Epithelial cell of prostate (primary cell): ENCODE results near the gene COL6A3.
"Not testable (repeated sequence)": the region's sequence is repeated elsewhere in the genome, so short reads cannot be mapped to it uniquely, and the experiment has no call there.

Experiments used
- DNase-seq: peaks from one replicate; pipeline ENCODE4 v3.0.0-alpha.2; 2011; ENCODE audit warnings: low read depth, low spot score
- H3K27ac ChIP-seq: fragments of 450-650 bp; 2 replicates; pipeline ENCODE4 v1.5.1; 2017; ENCODE audit warnings: mild to moderate bottlenecking

Gene COL6A3

DNA sequence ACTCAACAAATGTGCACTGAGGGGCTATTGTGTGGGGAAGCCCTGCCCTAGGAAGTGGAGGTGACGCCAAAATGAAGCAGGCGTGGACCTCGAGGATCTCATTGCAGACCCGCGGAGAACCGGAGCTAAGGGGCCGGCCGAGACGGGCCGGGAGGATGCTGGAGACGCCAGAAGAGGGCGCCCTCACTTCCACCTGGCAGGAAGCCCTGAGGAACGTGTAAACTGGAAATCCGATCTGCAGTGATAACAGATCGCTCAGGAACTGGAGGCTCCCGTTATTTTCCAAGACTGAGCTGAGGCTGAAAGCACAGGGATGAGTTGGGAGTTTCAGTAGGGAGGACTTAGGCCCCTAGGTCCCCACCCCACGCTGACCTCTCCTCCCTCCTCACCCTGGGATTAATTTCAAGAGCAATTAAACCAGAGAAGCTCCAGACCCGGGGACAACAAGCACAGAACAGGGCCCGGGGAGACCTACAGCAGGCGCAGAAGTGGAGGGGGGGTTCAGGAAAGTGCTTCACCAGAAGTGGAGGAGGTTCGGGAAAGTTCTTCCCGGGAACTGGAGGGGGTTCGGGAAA lies 7.7 kb upstream of the COL6A3 start:
- no peak for DNase-seq
- H3K27ac ChIP-seq = no peak overlapping the region

GRCh38 chr2:237418300-237418699 lies 4.3 kb upstream of the COL6A3 start:
- no peak for DNase-seq
- no peak overlapping the region for H3K27ac ChIP-seq

- no peak for DNase-seq
- no peak overlapping the region for H3K27ac ChIP-seq
Observed at GRCh38 chr2:237412988-237413776, 782 bp downstream of the COL6A3 start.

GRCh38 chr2:237412646-237412987 lies 1.3 kb downstream of the COL6A3 start:
- no peak overlapping the region for H3K27ac ChIP-seq
- DNase-seq = no peak

DNA sequence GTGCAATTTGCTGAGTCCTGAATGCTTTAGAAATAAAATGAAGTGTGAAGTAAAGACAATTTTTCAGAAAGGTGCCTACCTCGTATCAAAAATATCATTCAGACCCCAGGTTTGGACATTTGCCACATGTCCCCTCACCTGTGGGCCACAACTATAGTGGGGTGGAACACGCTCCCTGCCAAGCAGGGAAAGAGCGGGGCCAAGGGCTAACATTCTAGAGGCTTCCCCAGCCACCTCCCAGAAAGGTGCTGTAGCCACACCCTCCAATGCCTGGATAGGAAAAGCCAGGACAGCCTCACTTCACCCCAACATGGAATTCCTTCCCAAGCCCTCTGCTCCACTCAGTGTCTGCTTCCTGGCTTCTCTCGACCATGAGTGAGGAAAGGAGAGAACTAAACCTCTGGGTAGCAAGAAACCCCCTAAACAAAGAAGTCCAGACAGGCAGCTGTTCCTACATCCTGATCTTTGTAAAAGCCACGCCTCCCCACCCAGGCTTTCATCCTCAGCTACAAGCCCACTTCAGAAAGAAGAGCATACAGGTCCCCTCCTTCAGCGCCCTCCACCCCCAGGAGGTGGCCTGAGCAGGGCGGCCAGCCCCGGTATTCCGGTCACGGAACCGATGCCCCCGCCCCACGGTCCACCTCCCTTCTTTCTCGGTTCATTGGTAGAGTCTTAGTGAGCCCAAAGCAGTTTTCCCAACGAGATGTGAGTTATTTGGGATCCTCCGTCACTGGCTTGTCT lies 2.1 kb downstream of the COL6A3 start:
- no peak overlapping the region for H3K27ac ChIP-seq
- DNase-seq = no peak

DNA sequence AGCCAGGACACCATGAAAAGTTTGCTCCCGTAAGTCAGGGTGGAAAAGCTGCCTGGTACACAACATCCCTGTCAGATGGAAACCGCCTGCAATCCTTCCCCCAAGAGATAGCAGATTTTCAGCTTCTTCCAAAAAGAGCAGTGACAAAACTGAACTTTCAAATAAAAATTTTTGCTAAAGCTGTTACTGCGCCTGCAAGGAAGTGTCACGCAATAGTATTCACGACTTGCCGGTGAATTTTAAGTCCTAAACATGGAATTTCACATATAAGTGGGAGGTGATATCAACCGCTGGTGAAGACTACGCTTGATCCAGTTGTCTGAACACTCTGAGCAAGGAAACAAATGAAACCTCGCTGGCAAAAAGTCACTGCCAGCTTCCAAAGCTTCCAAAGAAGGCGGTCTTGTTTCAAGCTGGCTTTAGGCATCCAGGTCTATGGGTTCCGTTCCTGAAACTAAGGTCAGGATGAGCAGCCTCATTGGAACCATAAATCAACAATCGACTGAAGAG lies 2.8 kb downstream of the COL6A3 start:
- no peak overlapping the region for H3K27ac ChIP-seq
- no peak for DNase-seq

- not testable (repeated sequence) for DNase-seq, H3K27ac ChIP-seq
Observed at GRCh38 chr2:237409263-237409662, 4.7 kb downstream of the COL6A3 start.

DNA sequence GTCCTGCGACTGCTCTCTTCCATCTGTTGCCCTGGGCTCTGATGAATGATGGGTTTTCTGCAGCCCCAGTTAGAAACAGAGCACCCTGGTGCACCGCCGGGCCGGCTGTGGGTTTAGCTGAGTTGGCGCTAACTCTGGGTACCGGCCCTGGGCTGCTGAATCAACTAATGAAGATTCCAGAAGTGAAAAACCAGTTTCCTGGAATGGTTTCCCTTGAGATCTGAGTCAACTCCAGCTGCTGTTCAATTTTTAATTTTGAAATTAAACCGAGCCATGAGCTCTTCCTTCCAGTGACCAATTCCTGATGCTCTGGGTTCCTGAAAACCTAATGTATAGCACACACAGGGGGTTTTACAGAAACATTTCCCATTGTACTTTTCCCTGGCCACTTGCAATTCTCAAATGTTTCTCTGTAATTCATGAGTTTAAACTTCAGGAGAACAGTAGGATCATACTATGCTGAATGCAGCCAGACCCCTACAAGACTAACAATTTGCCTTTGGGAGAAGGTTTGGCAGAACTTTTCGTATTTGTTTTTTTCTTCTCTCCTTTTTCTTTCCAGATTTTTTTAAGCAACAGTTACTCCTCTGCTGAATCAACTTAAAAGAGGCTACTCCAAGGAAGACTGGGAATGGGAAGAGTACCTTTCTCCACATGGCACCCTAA lies 5.5 kb downstream of the COL6A3 start:
- H3K27ac ChIP-seq = no peak overlapping the region

GRCh38 chr2:237407700-237408099 lies 6.3 kb downstream of the COL6A3 start:
- no peak for DNase-seq
- H3K27ac ChIP-seq = no peak overlapping the region

More for the DNA sequence above, 5.5 kb downstream of the COL6A3 start:
- no peak for DNase-seq

DNA sequence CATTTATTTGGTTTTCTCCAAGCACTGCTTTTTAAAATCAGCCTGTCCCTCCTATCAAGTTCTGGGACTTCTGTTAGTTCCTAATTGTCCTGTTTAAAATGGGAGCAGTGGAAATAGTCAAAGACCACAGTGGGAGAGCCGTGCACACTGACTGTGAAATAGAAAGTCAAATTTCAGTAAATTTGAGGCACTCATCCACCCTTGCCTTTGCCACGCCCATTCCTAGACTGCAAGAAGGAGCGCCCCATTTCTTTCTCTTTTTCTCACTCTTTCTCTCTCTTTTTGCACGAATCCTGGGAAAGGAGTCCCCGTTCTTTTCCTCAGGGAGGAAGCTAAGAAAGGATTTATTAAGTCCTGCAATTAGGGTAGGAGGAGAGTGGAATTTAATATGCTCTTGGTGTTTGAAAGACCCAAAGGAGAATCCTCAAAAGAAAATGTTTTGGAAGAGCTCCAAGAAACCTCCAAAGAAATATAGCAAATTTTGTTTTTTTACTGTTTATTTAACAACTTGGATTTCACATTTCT lies 7.5 kb downstream of the COL6A3 start:
- no peak for DNase-seq
- H3K27ac ChIP-seq = no peak overlapping the region

- H3K27ac ChIP-seq = no peak overlapping the region
- DNase-seq = no peak
Observed at GRCh38 chr2:237405605-237406004, 8.4 kb downstream of the COL6A3 start.

DNA sequence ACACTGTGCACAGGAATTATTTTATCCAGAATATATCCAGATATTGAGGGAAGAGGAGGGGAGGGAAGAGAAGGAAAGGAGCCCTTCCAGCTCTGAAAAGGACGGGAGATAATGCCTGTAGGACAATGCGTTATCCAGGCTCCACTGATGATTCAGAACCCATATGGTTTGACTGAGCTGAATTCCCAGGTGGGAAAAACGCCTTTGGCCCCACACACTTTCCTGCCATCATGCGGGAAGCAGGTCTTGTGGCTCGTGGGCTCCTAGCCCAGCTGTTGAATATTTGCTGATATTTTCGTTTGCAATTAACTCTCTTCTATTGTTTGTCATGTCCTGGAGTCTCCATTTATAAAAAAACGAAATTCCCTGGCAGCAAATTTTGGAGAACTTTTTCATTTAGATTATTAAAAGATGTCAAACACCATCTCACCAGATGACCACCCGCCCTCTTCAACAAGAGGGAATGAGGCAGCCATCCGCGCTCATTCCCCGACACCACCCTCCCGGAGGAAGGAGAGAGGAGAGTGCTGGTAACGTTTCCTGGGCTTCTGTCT lies 8.9 kb downstream of the COL6A3 start:
- no peak overlapping the region for H3K27ac ChIP-seq
- no peak for DNase-seq

DNA sequence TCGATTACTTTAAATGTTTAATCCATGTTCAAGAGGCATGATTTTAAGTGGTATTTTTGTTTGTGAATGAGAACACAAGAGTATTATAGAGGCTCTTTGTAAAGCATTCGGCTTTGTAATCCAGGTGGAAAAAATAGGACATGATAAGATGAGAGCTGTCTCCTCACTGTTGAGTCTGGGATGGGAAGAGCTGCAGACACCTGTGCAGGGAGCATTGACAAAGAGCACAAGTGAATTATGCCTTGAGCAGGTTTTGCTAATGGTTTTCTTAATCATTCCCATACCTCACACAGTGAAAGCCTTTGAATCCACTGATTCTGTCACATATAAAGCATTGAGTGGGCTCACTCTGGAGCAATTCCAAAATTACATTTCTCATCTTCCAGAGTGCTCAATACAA lies 9.6 kb downstream of the COL6A3 start:
- no peak overlapping the region for H3K27ac ChIP-seq
- DNase-seq = no peak

DNA sequence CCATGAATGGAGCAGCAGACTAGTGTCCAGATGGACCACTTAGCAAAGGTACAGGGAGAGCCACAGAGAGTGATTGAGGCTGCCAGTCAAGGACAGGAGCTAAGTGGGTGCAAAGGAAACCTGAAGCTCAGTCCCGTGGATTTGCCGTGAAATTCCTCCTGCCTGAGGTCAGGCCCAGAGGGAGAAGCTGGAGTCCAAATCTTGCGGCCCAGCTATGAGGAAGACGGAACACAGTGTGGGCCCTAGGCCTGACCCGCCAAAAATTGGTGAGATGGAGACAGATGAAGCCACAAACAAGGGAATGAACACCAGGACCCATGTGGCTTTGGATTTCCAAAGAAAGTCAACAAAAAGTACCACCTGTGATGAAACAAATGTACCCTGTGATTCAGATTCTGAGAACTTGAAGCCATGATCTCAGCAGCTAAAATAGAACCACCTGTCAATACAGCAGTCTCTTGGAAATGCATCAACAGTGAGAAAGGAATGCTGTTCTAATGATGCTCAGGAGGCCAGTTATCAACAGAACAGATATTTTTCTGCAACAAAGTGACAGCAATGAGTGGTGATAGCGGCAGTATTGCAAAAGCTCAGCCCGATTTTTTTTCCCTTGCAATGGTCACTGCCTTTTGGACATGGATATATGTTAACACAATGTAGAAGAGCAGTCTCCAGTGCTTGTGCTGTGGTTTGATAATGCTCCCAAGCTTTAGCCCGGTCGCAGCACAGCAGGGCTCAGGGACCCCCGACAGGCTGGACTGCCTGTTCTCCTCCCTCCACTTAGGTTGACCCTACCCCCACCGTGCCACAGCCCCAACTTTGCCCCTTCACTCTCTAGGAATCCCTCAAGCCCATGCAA lies 10.7 kb downstream of the COL6A3 start:
- H3K27ac ChIP-seq = no peak overlapping the region
- no peak for DNase-seq

- no peak overlapping the region for H3K27ac ChIP-seq
- DNase-seq = no peak
Observed at GRCh38 chr2:237400199-237400598, 13.8 kb downstream of the COL6A3 start.

DNA sequence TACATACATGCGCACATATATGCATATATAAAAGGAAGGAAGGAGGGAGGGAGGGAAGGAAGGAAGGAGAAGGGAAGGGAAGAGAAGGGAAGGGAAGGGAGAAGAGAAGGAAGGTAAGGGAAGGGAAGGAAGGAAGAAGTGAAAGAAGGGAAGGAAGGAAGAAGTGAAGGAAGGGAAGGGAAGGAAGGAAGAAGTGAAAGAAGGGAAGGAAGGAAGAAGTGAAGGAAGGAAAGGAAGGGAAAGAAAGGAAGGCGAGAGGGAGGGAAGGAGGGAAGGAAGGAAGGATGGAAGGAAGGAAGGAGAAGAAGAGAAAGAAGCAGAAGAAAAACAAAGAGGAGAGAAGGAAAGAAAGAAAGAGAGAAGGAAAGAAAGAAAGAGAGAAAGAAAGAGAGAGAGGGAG lies 16.9 kb downstream of the COL6A3 start:
- no peak overlapping the region for H3K27ac ChIP-seq
- no peak for DNase-seq

- DNase-seq = no peak
- H3K27ac ChIP-seq = no peak overlapping the region
Observed at GRCh38 chr2:237393523-237393922, 20.4 kb downstream of the COL6A3 start.

GRCh38 chr2:237392186-237392585 lies 21.8 kb downstream of the COL6A3 start:
- DNase-seq = no peak
- H3K27ac ChIP-seq = no peak overlapping the region

DNA sequence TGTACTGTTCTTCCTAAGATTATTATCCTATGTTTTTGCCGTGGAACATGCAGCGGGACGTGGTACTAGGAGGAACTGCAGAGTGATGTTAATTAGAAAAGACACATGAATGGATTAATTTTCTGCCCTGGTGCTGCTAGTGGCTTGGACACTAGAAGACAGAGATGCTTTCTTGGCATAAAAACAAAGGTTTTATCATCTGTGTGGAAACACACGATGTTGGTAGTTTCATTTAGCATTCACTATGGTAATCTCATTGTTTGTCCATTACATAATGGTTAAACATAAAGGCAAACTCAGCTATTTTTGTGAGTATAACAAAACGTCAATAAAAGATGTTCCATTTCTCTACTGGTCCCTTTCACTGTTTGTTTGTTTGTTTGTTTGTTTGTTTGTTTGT lies 22.8 kb downstream of the COL6A3 start:
- no peak for DNase-seq

More for the DNA sequence above, 22.8 kb downstream of the COL6A3 start:
- H3K27ac ChIP-seq = no peak overlapping the region
